NCI-H2171 (cell line): Measurements from ENCODE around the gene ISL2.

Source experiments
- DNase-seq: peaks from one replicate; lab custom pipeline; 2025; lab: John Stamatoyannopoulos, UW

ISL2 gene

GRCh38 chr15:76327191-76328105, 9.1 kb upstream of the ISL2 start:
- peak; percentile 56 for DNase-seq

- no peak for DNase-seq
Observed at GRCh38 chr15:76328106-76328696, 8.4 kb upstream of the ISL2 start.

- no peak for DNase-seq
Observed at GRCh38 chr15:76328958-76329357, 7.6 kb upstream of the ISL2 start.

GRCh38 chr15:76330080-76330680, 6.4 kb upstream of the ISL2 start:
- DNase-seq: no peak

- DNase-seq: no peak
Observed at GRCh38 chr15:76332796-76333195, 3.8 kb upstream of the ISL2 start.

GRCh38 chr15:76333309-76333708, 3.3 kb upstream of the ISL2 start:
- no peak for DNase-seq

GRCh38 chr15:76333720-76334437, 2.7 kb upstream of the ISL2 start:
- DNase-seq: no peak

GRCh38 chr15:76334438-76335306, 1.9 kb upstream of the ISL2 start:
- DNase-seq: no peak

- DNase-seq: no peak
Observed at GRCh38 chr15:76335307-76336253, 993 bp upstream of the ISL2 start.

GRCh38 chr15:76337059-76337695, 604 bp downstream of the ISL2 start:
- DNase-seq: no peak

- DNase-seq: no peak
Observed at GRCh38 chr15:76337696-76338485, 1.3 kb downstream of the ISL2 start.

- DNase-seq: no peak
Observed at GRCh38 chr15:76338486-76339304, 2.1 kb downstream of the ISL2 start.

- DNase-seq: no peak
Observed at GRCh38 chr15:76339305-76340197, 3.0 kb downstream of the ISL2 start.

- peak; percentile 22 for DNase-seq
Observed at GRCh38 chr15:76340198-76340802, 3.7 kb downstream of the ISL2 start.

GRCh38 chr15:76340803-76341365, 4.3 kb downstream of the ISL2 start:
- peak; percentile 64 for DNase-seq

GRCh38 chr15:76341366-76342057, 4.9 kb downstream of the ISL2 start:
- peak; percentile 64 for DNase-seq
